Measurements from ENCODE around the gene CDC45. TPM values are rescaled to one million over a fixed set of nuclear protein-coding genes. Genes with fewer than 3 reads are reported as not detected.
"Not testable (repeated sequence)": the region's sequence is repeated elsewhere in the genome, so short reads cannot be mapped to it uniquely, and the experiment has no call there.

The CDC45 gene
- total and polyA plus RNA-seq, 4 donors, result 4.0 to 8.5 (median 7.7) TPM

DNA sequence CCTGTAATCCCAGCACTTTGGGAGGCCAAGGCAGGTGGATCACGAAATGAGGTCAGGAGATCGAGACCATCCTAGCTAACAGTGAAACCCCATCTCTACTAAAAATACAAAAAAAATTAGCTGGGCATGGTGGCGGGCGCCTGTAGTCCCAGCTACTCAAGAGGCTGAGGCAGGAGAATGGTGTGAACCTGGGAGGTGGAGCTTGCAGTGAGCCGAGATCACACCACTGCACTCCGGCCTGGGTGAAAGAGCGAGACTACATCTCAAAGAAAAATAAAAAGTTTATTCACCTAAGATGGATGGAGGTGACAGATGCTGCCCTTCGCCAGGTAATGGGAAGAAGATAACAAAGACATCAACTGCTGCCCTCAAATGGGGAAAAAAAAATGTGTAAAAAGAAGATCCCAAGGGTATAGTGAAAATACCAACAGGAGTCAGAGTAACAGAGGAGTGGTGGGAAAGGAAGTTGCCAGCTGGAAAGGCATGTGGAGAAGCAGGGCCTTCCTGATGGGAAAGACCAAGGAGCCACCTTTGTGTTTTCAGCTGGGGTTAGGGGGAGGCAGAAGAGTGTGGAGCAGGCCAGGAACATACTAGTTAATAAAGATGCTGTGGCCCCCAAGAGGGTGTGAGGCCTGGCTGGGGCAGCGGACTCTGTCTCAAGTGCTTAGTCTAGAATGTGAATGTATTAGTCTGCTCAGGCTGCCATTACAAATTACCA lies 43.1 kb upstream of the CDC45 start:
- H3K9me3 ChIP-seq (ENCODE audit: control insufficient read depth, insufficient read depth, low read length); H3K27ac ChIP-seq (ENCODE audit: low read depth, low read length); H3K27me3 ChIP-seq (ENCODE audit: control insufficient read depth, insufficient read depth, low read length); H3K4me3 ChIP-seq (ENCODE audit: low read depth, low read length); DNase-seq (ENCODE audit: low read depth in 4 of 6, low spot score in 6 of 6); H3K4me1 ChIP-seq (ENCODE audit: control insufficient read depth, insufficient read depth, low read length): not testable (repeated sequence)
- no CpG with 5 or more reads among the region's 9 CpGs for WGBS (ENCODE audit: insufficient coverage)
- H3K36me3 ChIP-seq (ENCODE audit: control insufficient read depth, insufficient read depth, low read length), result peaks cover 25% of the 10 kb centered on the region

GRCh38 chr22:19438298-19438697 lies 41.4 kb upstream of the CDC45 start:
- H3K27ac ChIP-seq (ENCODE audit: low read depth, low read length), result no peak overlapping the region
- H3K4me3 ChIP-seq (ENCODE audit: low read depth, low read length), result no peak overlapping the region
- DNase-seq (ENCODE audit: low read depth in 4 of 6, low spot score in 6 of 6), result peak in 1 of 6 donors; percentile 47
- peaks cover 4% of the 10 kb centered on the region for H3K4me1 ChIP-seq (ENCODE audit: control insufficient read depth, insufficient read depth, low read length)
- 89% methylated on average over 2 of the region's 7 CpGs for WGBS (ENCODE audit: insufficient coverage)
- peaks cover 31% of the 10 kb centered on the region for H3K36me3 ChIP-seq (ENCODE audit: control insufficient read depth, insufficient read depth, low read length)
- no peaks in the 10 kb centered on the region for H3K27me3 ChIP-seq (ENCODE audit: control insufficient read depth, insufficient read depth, low read length)
- H3K9me3 ChIP-seq (ENCODE audit: control insufficient read depth, insufficient read depth, low read length), result no peaks in the 10 kb centered on the region

- Histone ChIP-seq H3K27ac (ENCODE audit: low read depth, low read length) (no peak overlapping the region), H3K9me3 (ENCODE audit: control insufficient read depth, insufficient read depth, low read length) (no peaks in the 10 kb centered on the region), H3K36me3 (ENCODE audit: control insufficient read depth, insufficient read depth, low read length) (peaks cover 37% of the 10 kb centered on the region), H3K4me1 (ENCODE audit: control insufficient read depth, insufficient read depth, low read length) (peaks cover 1% of the 10 kb centered on the region), H3K4me3 (ENCODE audit: low read depth, low read length) (no peak overlapping the region), H3K27me3 (ENCODE audit: control insufficient read depth, insufficient read depth, low read length) (no peaks in the 10 kb centered on the region)
- 97% methylated on average over 4 of the region's 8 CpGs for WGBS (ENCODE audit: insufficient coverage)
- no peak for DNase-seq (ENCODE audit: low read depth in 4 of 6, low spot score in 6 of 6)
Measured at GRCh38 chr22:19440411-19441195, 39.1 kb upstream of the CDC45 start.

- no peak for DNase-seq (ENCODE audit: low read depth in 4 of 6, low spot score in 6 of 6)
- Histone ChIP-seq H3K27me3 (ENCODE audit: control insufficient read depth, insufficient read depth, low read length) (no peaks in the 10 kb centered on the region), H3K4me3 (ENCODE audit: low read depth, low read length) (no peak overlapping the region), H3K4me1 (ENCODE audit: control insufficient read depth, insufficient read depth, low read length) (peaks cover 14% of the 10 kb centered on the region), H3K27ac (ENCODE audit: low read depth, low read length) (no peak overlapping the region), H3K36me3 (ENCODE audit: control insufficient read depth, insufficient read depth, low read length) (peaks cover 36% of the 10 kb centered on the region), H3K9me3 (ENCODE audit: control insufficient read depth, insufficient read depth, low read length) (no peaks in the 10 kb centered on the region)
- WGBS (ENCODE audit: insufficient coverage), result 97% methylated on average over 2 of the region's 2 CpGs
Measured at GRCh38 chr22:19442166-19442565, 37.6 kb upstream of the CDC45 start.

DNA sequence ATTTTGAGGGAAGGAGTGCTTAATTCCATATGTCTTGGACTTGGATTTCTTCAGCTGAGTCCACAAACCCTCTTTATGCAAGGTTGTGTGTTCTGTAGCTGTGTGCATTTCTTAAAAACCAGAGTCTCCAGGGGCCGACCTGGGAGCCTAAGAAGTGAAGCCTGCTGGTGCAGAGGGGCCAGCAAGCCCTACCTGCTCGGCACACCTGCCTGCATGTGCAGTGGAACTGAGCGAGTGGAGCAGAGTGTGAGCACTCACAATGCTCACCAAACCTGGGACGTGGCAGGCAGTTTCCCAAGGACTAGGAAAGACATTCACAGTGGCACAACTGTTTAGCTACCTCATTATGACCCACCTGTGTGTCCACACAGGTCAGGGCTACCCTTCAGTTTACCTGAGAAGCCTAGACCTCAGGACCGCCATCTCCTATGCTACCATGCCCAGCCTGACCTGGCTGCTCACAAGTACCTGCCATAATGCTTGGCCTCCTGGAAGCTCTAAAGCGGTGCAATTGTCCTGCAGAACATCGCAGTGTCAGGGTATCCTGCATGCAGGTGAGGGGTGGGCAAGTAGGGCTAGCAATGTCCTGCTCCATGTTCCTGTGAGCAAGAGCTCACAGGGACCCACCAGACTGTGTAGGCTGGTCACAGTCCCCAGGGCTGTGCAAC lies 36.0 kb upstream of the CDC45 start:
- Histone ChIP-seq H3K36me3 (ENCODE audit: control insufficient read depth, insufficient read depth, low read length) (peaks cover 36% of the 10 kb centered on the region), H3K27me3 (ENCODE audit: control insufficient read depth, insufficient read depth, low read length) (no peaks in the 10 kb centered on the region), H3K4me1 (ENCODE audit: control insufficient read depth, insufficient read depth, low read length) (peaks cover 21% of the 10 kb centered on the region), H3K4me3 (ENCODE audit: low read depth, low read length) (no peak overlapping the region), H3K27ac (ENCODE audit: low read depth, low read length) (no peak overlapping the region), H3K9me3 (ENCODE audit: control insufficient read depth, insufficient read depth, low read length) (no peaks in the 10 kb centered on the region)
- DNase-seq (ENCODE audit: low read depth in 4 of 6, low spot score in 6 of 6), result no peak
- WGBS (ENCODE audit: insufficient coverage), result 82% methylated on average over 7 of the region's 7 CpGs

DNA sequence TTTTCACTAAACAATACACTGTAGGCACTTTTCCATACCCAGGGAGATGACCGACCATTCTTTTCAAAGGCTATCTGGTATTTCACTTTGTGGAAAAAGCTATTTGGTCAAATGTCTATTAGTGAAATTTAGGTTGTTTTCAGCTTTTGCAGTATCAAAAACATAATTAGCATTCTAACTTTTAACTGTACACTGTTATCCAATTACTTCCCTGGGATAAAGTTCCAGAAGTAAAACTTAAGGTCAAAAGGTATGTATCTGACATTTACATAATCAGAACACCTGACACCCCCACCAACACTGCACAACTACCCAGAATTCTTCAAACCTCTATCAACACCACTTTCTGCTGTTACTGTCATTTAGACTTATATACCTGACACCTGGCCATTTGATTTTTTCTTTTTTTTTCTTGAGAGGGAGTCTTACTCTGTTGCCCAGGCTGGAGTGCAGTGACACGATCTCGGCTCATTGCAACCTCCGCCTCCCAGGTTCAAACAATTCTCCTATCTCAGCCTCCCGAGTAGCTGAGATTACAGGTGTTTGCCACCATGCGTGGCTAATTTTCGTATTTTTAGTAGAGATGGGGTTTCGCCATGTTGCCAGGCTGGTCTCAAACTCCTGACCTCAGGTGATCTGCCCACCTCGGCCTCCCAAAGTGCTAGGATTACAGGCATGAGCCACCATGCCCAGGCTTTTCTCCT lies 34.3 kb upstream of the CDC45 start:
- not testable (repeated sequence) for H3K27ac ChIP-seq (ENCODE audit: low read depth, low read length); H3K27me3 ChIP-seq (ENCODE audit: control insufficient read depth, insufficient read depth, low read length); H3K4me3 ChIP-seq (ENCODE audit: low read depth, low read length); H3K9me3 ChIP-seq (ENCODE audit: control insufficient read depth, insufficient read depth, low read length); DNase-seq (ENCODE audit: low read depth in 4 of 6, low spot score in 6 of 6)
- Histone ChIP-seq H3K36me3 (ENCODE audit: control insufficient read depth, insufficient read depth, low read length) (peaks cover 33% of the 10 kb centered on the region), H3K4me1 (ENCODE audit: control insufficient read depth, insufficient read depth, low read length) (peaks cover 28% of the 10 kb centered on the region)
- WGBS (ENCODE audit: insufficient coverage), result 95% methylated on average over 4 of the region's 9 CpGs

- H3K4me3 ChIP-seq (ENCODE audit: low read depth, low read length), result peak overlapping the region; percentile 51
- H3K27ac ChIP-seq (ENCODE audit: low read depth, low read length), result no peak overlapping the region
- peaks cover 32% of the 10 kb centered on the region for H3K36me3 ChIP-seq (ENCODE audit: control insufficient read depth, insufficient read depth, low read length)
- 23% methylated on average over 19 of the region's 22 CpGs for WGBS (ENCODE audit: insufficient coverage)
- H3K4me1 ChIP-seq (ENCODE audit: control insufficient read depth, insufficient read depth, low read length), result peaks cover 28% of the 10 kb centered on the region
- H3K9me3 ChIP-seq (ENCODE audit: control insufficient read depth, insufficient read depth, low read length), result no peaks in the 10 kb centered on the region
- no peaks in the 10 kb centered on the region for H3K27me3 ChIP-seq (ENCODE audit: control insufficient read depth, insufficient read depth, low read length)
- no peak for DNase-seq (ENCODE audit: low read depth in 4 of 6, low spot score in 6 of 6)
Measured at GRCh38 chr22:19446603-19447329, 33.0 kb upstream of the CDC45 start.

GRCh38 chr22:19447330-19448075 lies 32.2 kb upstream of the CDC45 start, which contains the start of gene C22orf39:
Gene C22orf39, minus strand, starts transcription at chr22:19447711. Its CDS starts 23 bp downstream, at chr22:19447688.
- Histone ChIP-seq H3K4me3 (ENCODE audit: low read depth, low read length) (peak within 1 kb of the TSS; percentile 51), H3K9me3 (ENCODE audit: control insufficient read depth, insufficient read depth, low read length) (no peaks in the 10 kb centered on the region), H3K36me3 (ENCODE audit: control insufficient read depth, insufficient read depth, low read length) (peaks cover 33% of the 10 kb centered on the region), H3K4me1 (ENCODE audit: control insufficient read depth, insufficient read depth, low read length) (peaks cover 28% of the 10 kb centered on the region), H3K27ac (ENCODE audit: low read depth, low read length) (peak within 1 kb of the TSS; percentile 81), H3K27me3 (ENCODE audit: control insufficient read depth, insufficient read depth, low read length) (no peaks in the 10 kb centered on the region)
- WGBS (ENCODE audit: insufficient coverage), result under 1% methylated on average over 92 of the region's 92 CpGs
- peak; percentile 82 to 99 (median 90) for DNase-seq (ENCODE audit: low read depth in 4 of 6, low spot score in 6 of 6)

Measured in spinal cord (tissue), 10 donors.